Osteocyte (in vitro differentiated cells): ENCODE data around the gene PWP2. TPM values are rescaled to one million over a fixed set of nuclear protein-coding genes. Genes with fewer than 3 reads are reported as not detected.

ENCODE experiments used
- DNase-seq: peaks from one replicate; pipeline ENCODE4 v3.0.0; 2021; ENCODE audit warnings: mixed read lengths; ENCODE audit not compliant: unreplicated experiment; ENCODE audit errors: extremely low spot score
- H3K27ac Mint-ChIP-seq: one replicate; pipeline ENCODE4 v1.8.0; 2021; ENCODE audit warnings: mild to moderate bottlenecking, mixed read lengths; ENCODE audit not compliant: unreplicated experiment
- H3K27me3 Mint-ChIP-seq: one replicate; pipeline ENCODE4 v1.8.0; 2021; ENCODE audit warnings: mixed read lengths; ENCODE audit not compliant: unreplicated experiment
- H3K36me3 Mint-ChIP-seq: one replicate; pipeline ENCODE4 v1.8.0; 2021; ENCODE audit warnings: mixed read lengths; ENCODE audit not compliant: unreplicated experiment
- H3K4me1 Mint-ChIP-seq: one replicate; pipeline ENCODE4 v1.8.0; 2021; ENCODE audit warnings: mixed read lengths; ENCODE audit not compliant: unreplicated experiment
- H3K4me3 Mint-ChIP-seq: one replicate; pipeline ENCODE4 v1.8.0; 2021; ENCODE audit warnings: mild to moderate bottlenecking, moderate library complexity, mixed read lengths; ENCODE audit not compliant: unreplicated experiment
- H3K9me3 Mint-ChIP-seq: one replicate; pipeline ENCODE4 v1.8.0; 2021; ENCODE audit warnings: mixed read lengths; ENCODE audit not compliant: unreplicated experiment
- CTCF ChIP-seq: fragments of 200-600 bp; sonication (generic); IDR thresholded peaks from 2 replicates; pipeline ENCODE4 v1.5.0; 2021; ENCODE audit warnings: antibody characterized with exemption, mild to moderate bottlenecking, moderate library complexity
- total RNA-seq: library from RNA; stranded (reverse); gene quantifications from 2 replicates; pipeline ENCODE4 v1.2.1, GENCODE V29; 2021

Gene PWP2
- total RNA-seq, 1 donor from 2014 or later: 0.75 TPM

GRCh38 chr21:44067011-44067839 lies 40.0 kb upstream of the PWP2 start:
- DNase-seq: no peak
- Mint-ChIP-seq H3K27ac (peak overlapping the region; percentile 56), H3K36me3 (peaks cover 31% of the 10 kb centered on the region), H3K4me3 (no peak overlapping the region), H3K4me1 (peaks cover 4% of the 10 kb centered on the region), H3K9me3 (no peaks in the 10 kb centered on the region), H3K27me3 (no peaks in the 10 kb centered on the region)
- TF ChIP-seq CTCF: no peak

- no peak overlapping the region for H3K4me3 Mint-ChIP-seq
- H3K27me3 Mint-ChIP-seq: no peaks in the 10 kb centered on the region
- no peak for TF ChIP-seq CTCF
- H3K9me3 Mint-ChIP-seq: no peaks in the 10 kb centered on the region
- peaks cover 24% of the 10 kb centered on the region for H3K36me3 Mint-ChIP-seq
- DNase-seq: no peak
- H3K27ac Mint-ChIP-seq: no peak overlapping the region
- peaks cover 4% of the 10 kb centered on the region for H3K4me1 Mint-ChIP-seq
These were observed 36.8 kb upstream of the PWP2 start for GRCh38 chr21:44070391-44070790.

- H3K9me3 Mint-ChIP-seq: no peaks in the 10 kb centered on the region
- H3K4me3 Mint-ChIP-seq: no peak overlapping the region
- DNase-seq: no peak
- TF ChIP-seq CTCF: no peak
- H3K27ac Mint-ChIP-seq: no peak overlapping the region
- H3K27me3 Mint-ChIP-seq: no peaks in the 10 kb centered on the region
- H3K36me3 Mint-ChIP-seq: peaks cover 26% of the 10 kb centered on the region
- H3K4me1 Mint-ChIP-seq: peaks cover 4% of the 10 kb centered on the region
These were observed 35.7 kb upstream of the PWP2 start for GRCh38 chr21:44071359-44072104.

- peaks cover 2% of the 10 kb centered on the region for H3K4me1 Mint-ChIP-seq
- H3K4me3 Mint-ChIP-seq: no peak overlapping the region
- DNase-seq: no peak
- peaks cover 27% of the 10 kb centered on the region for H3K36me3 Mint-ChIP-seq
- no peaks in the 10 kb centered on the region for H3K27me3 Mint-ChIP-seq
- H3K9me3 Mint-ChIP-seq: no peaks in the 10 kb centered on the region
- no peak for TF ChIP-seq CTCF
- H3K27ac Mint-ChIP-seq: no peak overlapping the region
These were observed 35.1 kb upstream of the PWP2 start for GRCh38 chr21:44072111-44072510.

- Mint-ChIP-seq H3K36me3 (peaks cover 31% of the 10 kb centered on the region), H3K4me1 (no peaks in the 10 kb centered on the region), H3K9me3 (no peaks in the 10 kb centered on the region), H3K27me3 (no peaks in the 10 kb centered on the region), H3K27ac (no peak overlapping the region), H3K4me3 (no peak overlapping the region)
- TF ChIP-seq CTCF: no peak
- DNase-seq: no peak
These were observed 32.8 kb upstream of the PWP2 start for GRCh38 chr21:44074315-44074958.
